Activated T-cell treated with anti-CD3 and anti-CD28 coated beads for 4 hours (primary cell): ENCODE results near the gene ANP32B.
"Not testable (repeated sequence)": the region's sequence is repeated elsewhere in the genome, so short reads cannot be mapped to it uniquely, and the experiment has no call there.

Experiments used
- DNase-seq: peaks from one replicate; pipeline ENCODE4 v3.0.0-alpha.2; 2020

ANP32B gene

DNA sequence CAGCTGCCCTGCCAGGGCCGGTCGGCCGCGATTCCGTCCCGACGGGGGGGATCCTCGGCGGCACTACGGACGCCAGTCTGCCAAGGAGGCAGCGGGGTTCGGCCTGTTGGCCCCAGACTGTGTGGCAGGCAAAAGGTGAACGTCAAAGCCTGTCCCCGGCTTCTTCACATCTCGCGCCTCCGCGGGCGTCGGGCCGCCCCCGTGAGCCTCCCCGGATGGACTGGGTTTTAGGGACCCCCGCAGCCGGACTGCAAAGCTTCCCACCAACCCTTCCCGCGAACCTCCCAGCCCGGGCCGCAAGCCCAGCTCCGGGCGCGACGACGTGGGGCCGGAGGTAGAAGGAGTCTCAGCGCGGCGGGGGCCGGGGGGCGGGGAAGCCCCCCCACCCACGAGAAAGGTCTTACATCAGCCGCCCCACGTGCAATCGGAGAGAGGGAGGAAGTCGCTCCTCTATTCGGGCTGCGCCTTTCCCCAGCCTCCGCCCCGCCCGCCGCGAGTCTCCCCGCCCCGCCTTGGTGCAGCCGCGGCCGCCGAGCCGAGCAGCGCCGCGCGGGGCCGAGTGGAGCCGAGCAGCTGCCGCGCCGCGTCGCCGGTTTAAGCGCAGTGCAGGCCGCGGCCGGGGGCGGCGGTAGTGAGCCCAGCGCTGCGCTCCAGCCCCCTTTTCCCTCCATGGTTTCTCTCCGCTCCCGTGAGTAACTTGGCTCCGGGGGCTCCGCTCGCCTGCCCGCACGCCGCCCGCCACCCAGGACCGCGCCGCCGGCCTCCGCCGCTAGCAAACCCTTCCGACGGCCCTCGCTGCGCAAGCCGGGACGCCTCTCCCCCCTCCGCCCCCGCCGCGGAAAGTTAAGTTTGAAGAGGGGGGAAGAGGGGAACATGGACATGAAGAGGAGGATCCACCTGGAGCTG is at the start of gene ANP32B:
Gene ANP32B, plus strand, starts transcription at position 659 of the 906 bp plus-strand sequence. Its CDS starts 215 bp downstream, at position 874.
- DNase-seq, result peak; percentile 95

DNA sequence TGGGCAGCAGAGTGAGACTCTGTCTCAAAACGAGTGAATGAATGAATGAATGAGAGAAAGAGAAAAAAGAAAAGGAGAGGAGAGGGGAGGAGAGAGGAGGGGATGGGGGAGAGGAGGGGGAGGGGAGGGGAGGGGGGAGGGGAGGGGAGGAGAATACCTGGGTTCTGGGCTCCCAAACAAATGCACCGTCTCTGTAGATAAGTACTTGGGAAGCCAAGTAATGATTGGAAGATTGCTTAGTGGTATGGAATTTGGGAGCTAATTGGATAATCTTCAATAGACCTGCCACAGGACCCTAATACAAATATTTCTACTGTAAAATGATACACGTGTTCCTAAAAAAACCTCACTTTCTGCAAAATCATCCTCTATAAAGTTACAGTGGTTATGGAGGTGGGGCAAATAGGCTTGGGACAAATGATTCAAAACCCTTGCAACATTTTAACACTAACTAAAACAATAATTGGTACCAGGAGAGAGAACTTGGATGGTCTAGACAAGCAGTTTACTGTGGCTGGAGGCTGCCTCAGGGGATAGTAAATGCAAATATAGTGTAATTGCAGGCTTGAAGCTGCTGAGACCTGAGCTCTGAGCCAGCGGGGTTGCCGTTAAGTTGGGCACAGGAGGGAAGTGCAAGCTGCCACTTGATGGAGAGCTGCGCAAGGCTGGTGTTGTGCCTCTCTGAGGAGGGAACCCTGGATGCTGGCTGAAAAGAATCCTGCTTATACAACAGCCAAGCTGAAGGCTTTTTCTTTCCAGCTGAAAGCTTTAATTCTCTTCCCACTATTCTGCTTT is 48.6 kb upstream of the ANP32B start:
- DNase-seq, result no peak

GRCh38 chr9:97935276-97935675 is 47.9 kb upstream of the ANP32B start:
- no peak for DNase-seq

- DNase-seq, result no peak
Measured at GRCh38 chr9:97936998-97937397, 46.1 kb upstream of the ANP32B start.

DNA sequence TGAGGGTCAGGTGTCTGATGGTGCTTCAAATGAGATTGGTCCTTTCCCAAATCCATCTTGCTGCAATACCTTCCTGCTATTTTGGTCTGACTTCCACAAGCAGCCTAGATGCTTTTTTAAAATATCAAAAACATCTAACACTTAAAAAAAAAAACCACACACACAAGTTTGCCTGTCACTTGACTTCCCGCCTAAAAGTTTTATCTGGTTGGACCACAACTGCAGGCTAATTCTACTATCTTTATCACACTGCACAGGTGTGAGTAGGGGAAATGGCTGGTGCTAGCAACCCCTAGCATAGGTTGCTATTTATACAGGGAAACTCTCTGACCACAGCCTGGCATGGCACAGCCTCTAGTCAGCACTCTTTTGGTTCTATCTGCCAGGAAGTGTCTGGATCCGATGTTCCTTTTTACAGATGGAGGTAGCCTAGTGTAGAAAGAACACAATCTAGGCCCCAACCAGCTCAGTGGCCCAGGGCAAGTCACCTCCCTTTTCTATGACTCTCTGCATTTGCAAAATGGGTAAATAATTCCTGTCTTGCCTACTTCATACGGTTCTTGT is 45.0 kb upstream of the ANP32B start, which contains the start of gene HEMGN:
Gene HEMGN, minus strand, starts transcription at position 92 of the 564 bp plus-strand sequence. Its CDS starts 36 bp downstream, at position 56.
- no peak for DNase-seq

DNA sequence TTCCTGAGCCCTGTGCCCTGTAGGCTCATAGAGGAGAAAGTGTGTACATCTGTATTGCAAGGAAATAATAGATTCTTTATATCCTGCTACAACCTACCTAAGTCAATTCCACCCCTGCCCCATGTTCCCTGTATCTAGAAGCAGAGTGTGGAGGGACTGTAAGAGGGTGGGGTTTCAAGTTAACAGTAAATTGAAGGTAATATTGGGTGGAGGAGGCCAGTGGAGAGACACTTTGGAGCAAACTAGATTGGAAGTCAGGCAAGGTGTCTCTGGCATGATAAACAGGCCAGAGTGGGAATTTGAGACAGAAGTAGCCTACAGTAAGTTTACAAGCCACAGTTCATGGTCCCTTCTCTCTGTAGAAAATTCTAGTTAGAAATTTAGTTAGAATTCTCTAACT is 42.9 kb upstream of the ANP32B start:
- no peak for DNase-seq

DNA sequence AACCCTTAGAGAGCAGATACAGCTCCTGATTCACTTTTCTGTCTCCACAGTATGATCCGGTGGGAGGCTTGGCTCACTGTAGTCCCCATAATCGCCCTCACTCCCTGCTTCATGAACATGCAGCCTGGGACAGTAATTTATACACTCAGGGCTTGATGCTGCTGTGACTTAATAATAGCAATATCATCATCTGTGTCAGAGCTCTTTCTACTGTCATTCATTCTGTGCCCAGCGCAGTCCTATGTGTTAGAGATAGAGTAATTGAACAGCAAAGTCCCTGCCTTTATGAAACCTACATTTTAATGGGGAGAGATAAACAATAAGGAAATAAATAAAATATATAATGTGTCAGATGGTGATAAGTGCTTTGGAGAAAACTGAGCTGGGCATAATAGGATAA is 42.4 kb upstream of the ANP32B start:
- DNase-seq, result no peak

GRCh38 chr9:97941323-97941722 is 41.8 kb upstream of the ANP32B start:
- no peak for DNase-seq

DNA sequence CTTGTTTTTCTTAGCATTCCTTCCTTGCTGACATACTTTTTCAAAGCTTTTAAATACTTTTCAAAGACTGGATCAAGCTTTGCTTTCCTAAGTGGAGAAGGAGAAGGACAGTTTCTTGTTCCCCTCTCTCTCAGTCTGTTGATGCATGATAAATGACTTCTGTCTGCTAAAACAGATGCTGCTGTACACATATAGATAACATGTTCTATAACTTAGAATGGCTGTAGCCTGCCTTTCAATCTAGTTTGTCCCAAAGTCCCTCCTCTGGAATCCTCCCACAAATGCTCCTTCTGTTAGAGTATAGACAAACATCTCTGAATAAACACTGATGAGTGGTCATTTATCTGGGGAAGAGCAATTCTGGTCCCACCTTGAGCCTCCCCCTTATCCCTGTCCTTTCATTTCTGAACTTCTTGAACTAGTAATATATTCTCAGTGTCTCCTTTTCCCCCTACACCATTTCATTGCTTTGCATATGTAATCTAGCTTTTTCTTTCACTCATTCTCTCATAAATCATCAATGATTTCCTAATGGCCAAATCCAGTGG is 39.8 kb upstream of the ANP32B start:
- DNase-seq, result no peak

DNA sequence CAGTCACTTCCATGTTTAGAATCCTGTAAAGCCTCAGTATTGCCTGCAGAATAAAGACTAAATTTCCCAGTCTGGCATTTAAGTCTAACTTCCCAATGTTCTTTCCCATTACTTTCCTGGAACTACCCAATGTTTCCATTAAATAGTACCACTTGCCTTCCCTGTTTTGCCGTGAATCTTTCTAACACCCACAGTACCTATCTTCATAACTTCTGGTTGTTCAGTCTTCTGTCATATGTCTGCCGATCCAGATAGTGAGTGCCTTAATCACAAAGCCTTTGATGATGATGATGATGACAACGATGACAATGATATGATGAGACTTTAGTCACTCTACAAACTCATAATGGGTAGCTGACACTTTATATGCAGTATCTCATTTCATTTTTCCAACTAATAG is 38.5 kb upstream of the ANP32B start:
- DNase-seq, result no peak

GRCh38 chr9:97945470-97945869 is 37.7 kb upstream of the ANP32B start:
- not testable (repeated sequence) for DNase-seq

- not testable (repeated sequence) for DNase-seq
Measured at GRCh38 chr9:97947094-97947493, 36.0 kb upstream of the ANP32B start.

DNA sequence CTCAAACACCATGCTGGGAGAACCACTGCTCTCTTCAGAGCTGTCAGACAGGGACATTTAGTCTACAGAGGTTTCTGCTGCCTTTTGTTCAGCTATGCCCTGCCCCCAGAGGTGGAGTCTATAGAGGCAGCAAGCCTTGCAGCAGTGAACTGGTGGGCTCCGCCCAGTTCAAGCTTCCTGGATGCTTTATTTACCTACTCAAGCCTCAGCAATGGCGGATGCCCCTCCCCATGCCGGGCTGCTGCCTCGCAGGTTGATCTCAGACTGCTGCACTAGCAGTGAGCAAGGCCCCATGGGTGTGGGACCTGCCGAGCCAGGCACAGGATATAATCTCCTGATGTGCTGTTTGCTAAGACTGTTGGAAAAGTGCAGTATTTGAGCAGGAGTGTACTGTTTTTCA is 32.3 kb upstream of the ANP32B start:
- DNase-seq, result not testable (repeated sequence)

GRCh38 chr9:97954550-97954989 is 28.6 kb upstream of the ANP32B start:
- peak; percentile 27 for DNase-seq

DNA sequence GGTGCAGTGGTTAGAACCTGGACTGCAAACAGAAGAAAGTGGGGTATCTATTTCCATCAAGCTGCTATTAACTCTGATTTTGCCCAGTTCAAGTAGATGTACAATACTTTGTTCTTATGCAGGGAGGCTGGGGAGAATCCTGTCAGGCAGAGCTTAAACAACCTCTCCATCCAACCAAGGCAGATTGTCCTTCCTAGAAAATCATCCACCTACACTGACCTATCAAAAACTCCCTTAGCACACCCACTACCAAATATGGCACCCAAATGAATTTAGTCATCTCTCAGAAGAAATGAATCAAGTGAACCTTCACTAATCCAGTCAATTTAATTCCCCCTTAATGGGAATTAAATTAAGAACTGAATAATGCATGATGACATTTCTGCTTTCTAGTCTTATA is 26.8 kb upstream of the ANP32B start:
- DNase-seq, result no peak

DNA sequence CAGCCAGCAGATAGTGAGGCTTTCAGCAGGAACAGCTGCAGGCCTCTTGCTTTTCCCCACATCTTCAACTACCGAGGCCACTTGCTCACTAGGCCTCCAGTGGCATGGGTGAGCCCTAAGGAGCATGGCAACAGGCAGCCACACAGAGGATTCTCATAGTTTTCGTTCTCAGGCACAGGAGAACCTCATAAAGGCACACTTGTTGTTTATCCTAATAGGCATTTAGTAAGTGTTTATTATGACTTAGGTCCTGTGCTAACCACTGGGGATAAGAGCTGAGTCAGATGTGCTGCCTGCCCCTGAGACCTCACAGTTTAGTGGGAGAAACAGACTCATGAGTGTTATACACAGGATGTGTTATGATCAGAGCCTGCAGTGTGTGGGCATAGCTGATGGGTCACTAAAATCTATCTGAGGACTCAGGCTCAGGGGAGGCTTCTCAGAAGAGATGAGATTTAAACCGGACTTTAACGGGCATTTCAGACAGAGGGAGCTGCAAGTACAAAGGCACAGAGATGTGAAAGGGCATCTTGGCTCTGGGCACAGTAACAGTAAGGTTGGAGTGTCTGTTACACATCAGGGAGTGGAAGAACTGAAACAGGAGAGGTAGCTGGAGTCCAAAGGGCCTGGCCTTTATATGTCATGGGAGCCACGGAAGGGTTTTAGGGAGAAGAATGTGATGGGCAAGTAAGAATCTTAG is 24.2 kb upstream of the ANP32B start:
- DNase-seq, result no peak

DNA sequence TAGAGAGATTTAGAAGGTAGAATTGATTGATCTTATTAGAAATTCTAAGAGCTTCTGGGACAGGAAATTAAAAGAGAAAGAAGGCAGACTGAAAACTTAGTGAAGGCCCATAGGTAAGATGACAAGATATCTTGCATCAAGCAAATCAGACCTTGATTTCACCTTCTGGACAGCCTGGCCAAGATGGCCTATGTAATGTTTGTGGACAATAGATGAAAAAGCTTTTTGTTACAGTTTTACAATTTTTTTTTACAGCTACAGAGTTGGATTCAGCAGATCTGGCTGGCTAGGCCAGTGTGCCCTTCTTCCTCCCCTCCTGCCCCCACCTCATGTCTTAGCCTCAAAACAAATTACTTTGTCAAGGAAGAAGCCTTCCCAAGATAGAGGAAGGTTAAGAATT is 23.6 kb upstream of the ANP32B start:
- no peak for DNase-seq

DNA sequence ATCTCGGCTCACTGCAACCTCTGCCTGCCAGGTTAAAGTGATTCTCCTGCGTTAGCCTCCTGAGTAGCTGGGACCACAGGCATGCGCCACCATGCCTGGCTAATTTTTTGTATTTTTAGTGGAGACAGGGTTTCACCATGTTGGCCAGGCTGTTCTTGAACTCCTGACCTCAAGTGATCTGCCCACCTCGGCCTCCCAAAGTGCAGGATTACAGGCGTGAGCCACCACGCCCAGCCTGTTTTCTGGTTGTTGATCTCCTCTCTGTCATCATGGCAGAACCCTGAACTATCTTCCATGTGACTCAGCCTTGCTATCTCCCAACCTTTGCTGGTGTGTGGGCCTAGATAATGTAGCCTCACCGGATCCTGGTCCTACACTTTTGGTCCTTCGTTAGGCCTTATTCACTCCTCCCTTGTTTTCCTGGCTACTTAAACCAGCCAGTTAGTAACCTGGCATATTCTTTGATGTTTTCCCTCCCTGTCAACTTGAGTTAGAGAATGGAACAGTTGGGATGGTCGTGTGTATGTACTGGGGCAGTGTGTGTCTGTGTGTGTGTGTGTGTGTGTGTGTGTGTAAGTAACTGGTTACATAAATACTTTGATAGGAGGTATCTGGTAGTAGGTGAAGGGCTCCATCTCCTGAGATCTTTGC is 22.3 kb upstream of the ANP32B start:
- DNase-seq, result not testable (repeated sequence)

GRCh38 chr9:97961361-97961760 is 21.8 kb upstream of the ANP32B start:
- no peak for DNase-seq

GRCh38 chr9:97962136-97962535 is 21.0 kb upstream of the ANP32B start:
- no peak for DNase-seq

DNA sequence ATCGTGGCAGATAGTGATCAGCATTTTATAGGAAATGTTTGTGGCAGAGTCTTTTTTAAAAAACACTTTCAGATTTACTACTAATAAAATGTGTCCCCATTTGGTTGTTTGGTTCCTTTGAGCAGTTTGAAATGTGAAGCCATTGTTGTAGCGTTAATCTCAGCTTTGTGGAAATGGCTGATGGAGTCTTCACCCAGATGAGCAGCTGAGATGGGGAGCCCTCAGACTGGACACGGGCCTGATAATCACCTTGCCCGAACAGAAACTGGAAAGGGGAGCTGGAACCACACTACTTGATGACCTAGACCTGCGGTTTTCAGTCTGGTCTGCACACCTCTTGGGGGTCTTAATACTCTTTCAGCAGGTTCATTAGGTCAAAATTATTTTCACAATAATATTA is 20.6 kb upstream of the ANP32B start:
- no peak for DNase-seq

GRCh38 chr9:97963232-97963631 is 19.9 kb upstream of the ANP32B start:
- DNase-seq, result no peak
